GM18519 (cell line): ENCODE data around the gene DNAJC11.
"Not testable (repeated sequence)": the region's sequence is repeated elsewhere in the genome, so short reads cannot be mapped to it uniquely, and the experiment has no call there.

Experiments
- ATAC-seq: cut with Tn5 transposase; IDR thresholded peaks from one replicate; pipeline ENCODE4 v1.9.1; 2021; ENCODE audit warnings: mild to moderate bottlenecking, moderate library complexity; ENCODE audit not compliant: unreplicated experiment, low FRiP score

The DNAJC11 gene

DNA sequence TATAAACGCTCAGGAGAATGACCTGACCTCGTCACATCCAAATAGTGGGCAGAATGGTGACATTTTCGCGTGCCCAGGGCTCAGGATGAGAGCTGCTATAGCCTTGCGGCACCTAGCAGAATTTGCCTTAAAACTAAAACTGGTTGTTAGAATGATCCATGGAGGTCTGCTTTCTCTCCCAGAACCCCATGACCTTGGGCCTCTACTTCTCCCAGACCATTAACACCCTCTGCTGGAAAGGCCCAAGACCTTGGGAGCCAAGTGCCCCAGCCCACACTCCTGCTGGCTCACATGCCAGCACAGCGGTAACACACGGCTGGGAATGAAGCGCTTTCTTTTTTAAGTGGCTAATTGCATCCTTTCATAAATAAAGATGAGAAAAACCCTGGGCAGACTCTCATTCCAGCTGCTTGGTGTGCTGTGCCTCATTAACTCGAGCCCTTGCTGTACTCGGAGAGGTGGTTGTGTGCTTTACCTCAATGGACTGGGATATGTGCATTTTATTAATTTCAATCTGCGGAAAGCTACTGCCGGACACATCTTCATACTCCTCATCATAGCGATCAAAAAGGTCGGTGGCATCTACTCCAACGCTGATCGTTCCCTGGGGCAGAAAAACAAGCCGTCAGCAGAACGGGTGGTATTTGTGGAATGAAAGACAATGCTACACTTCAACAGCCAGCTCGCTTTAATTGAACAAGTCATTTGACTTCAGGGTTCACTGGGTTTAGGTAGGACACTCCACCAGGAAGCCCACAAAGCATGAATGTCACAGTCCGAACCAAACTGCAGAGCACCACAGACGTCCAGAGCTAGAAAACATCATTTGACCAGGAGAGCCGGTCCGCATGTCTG is 48.0 kb downstream of the DNAJC11 start:
- ATAC-seq = no peak

DNA sequence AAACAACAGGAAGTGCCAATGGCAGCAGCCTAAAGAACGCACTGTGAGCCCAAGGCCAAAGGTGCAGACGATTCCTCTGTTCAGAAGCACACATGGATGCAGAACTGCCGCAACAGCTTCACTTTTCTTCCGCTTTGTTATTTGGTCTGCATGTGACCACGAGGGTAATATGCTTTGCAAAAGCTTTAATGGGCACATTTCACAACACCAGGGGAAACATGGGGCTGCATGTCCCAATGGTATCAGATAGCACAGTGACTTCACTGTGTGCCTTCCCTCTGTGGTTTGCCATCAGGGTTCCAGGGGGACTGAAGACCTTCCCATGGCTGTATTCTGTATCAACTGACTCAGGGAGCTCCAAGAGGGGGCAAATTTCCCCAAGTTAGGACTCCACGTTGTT is 48.6 kb downstream of the DNAJC11 start:
- no peak for ATAC-seq

DNA sequence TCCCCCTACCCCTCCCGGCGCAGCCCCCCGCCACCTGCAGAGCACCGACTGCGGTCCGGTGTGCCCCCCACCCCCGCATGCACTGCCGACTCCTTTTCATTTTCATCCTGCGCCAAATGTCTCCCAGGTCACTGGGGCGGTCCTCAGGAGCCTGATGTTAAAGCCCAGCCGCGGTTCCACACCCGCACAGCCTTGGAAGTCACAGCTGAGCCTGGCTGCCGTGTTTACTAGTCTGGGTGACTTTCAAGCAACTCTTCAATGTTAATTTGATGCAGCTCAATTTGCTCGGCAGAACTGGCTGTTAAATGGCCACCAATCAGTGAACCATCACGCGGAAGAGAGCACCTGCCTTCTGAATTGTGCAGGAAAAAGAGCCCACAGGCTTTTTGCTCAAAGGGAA is 49.7 kb downstream of the DNAJC11 start:
- no peak for ATAC-seq

DNA sequence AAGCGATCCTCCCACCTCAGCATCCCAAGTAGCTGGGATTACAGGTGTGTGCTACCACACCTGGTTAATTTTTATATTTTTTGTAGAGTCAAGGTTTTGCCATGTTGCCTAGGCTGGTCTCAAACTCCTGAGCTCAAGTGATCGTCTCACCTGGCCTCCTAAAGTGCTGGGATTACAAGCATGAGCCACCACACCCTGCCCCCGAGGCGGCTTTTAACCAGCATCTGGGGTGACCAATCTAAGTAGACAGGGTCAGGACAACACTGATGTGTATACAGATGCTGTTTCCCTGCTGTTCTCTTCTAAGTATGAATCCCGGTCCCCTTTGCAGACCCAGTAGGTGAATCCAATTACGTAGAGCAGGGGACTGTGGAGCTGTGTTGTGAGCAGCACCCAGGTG is 53.1 kb downstream of the DNAJC11 start:
- ATAC-seq = no peak

DNA sequence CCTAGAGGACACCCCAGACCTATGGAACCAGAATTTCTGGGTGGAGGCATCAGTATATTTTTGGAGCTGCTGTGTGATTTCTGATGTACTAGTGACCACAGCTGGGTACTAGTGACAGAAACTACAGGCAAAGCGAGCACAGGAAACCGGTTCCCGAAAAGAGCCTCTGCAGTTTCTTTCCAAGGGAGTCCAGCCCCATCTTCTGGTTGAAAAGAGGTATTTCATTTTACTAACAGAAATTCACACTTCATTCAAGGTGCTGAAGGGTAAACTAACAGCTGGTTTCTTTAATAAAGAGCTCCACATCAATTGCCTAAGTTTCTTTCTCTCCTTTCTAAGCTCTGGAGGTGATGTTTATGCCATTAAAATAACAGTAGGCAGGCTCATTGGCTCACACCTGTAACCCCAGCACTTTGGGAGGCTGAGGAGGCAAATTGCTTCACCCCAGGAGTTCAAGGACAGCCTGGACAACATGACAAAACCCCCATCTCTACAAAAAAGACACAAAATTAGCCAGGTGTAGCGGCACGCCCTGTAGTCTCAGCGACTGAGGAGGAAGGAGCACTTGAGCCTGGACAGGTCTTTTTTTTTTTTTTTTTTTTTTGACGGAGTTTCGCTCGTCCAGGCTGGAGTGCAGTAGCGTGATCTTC is 55.0 kb downstream of the DNAJC11 start:
- no peak for ATAC-seq

DNA sequence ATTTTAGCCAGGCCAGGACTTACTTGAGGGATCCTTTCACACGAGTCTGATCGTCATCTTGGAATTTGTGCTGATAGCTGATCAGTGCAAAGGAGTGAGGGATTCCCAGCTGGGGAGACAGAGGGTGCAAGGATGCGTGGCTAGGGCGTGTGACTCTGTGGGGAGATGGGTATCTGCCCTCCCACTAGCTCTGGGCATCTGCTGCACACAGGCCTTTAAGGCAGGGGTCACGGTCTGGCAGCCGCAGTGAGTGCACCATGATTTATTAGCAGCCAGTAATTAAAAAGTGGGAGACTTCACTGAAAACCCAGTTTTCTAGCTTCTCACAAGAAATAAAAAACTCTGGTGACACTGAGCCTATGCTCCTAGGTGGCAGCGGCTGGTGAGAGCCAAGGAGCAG is 56.6 kb downstream of the DNAJC11 start:
- ATAC-seq = no peak

DNA sequence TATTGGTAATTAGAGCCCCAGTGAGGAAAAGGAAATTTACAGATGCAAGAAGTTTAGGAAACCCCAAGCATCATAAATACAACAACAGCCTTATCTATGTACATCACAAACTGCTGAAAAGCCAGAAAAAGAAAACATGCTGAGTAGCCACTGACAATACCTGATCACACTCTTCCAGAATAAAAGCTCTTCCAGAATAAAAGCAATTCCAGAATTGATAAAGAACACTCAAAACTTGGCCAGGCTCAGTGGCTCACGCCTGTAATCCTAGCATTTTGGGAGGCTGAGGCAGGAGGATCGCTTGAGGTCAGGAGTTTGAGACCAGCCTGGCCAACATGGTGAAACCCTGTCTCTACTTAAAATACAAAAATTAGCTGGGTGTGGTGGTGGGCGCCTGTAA is 60.7 kb downstream of the DNAJC11 start:
- ATAC-seq = not testable (repeated sequence)

DNA sequence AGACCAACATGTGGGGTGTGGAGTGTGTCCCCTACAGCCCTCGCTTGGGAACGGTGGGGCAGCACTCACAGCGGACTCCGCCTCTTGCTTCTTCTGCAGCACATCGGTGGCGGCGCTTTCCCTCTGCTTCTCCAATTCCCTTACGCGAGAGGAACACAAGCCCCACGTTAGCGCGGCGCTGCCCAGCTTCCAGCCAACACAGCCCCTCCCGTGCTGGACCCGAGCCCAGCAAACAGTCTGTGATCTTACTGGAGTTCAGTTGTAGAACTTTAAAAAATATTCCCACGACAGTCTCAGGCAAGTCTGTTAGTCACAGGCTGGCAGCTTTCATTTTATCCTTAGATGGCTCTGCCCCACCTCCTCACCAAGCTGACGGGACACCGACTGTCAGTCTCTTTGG is 63.4 kb downstream of the DNAJC11 start:
- ATAC-seq = no peak

DNA sequence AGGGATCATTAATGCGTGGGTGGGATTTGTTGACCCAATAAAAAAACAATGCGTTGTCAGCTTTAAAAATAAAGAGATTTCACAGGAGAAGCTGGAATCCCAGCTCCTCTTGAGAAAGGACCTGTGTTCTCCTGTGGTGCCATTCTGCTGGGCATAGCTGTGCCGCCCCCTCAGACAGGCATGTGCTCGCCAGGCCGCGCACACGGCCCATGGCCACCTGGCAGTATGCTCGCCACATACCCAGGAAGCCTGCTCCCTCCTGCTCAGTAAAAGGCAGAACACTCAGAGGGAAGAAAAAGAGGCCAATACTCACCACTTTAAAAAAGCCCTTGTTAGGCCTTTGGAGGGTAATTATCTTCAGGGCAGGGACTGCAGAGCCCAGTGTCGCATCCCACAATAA is 63.8 kb downstream of the DNAJC11 start:
- ATAC-seq = no peak

DNA sequence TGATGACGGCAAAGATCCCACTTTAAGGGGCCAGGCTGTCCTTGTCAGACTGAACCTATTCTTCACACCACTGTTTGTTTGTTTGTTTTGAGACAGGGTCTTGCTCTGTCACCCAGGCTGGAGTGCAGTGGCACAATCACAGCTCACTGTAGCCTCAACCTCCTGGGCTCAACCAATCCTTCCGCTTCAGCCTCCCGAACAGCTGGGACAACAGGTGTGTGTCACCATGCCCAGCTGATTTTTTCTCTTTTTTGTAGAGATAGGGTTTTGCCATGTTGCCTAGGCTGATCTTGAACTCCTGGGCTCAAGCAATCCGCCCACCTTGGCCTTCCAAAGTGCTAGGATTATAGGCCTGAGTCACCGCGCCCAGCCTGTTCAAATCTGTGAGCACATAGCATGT is 64.8 kb downstream of the DNAJC11 start:
- not testable (repeated sequence) for ATAC-seq

DNA sequence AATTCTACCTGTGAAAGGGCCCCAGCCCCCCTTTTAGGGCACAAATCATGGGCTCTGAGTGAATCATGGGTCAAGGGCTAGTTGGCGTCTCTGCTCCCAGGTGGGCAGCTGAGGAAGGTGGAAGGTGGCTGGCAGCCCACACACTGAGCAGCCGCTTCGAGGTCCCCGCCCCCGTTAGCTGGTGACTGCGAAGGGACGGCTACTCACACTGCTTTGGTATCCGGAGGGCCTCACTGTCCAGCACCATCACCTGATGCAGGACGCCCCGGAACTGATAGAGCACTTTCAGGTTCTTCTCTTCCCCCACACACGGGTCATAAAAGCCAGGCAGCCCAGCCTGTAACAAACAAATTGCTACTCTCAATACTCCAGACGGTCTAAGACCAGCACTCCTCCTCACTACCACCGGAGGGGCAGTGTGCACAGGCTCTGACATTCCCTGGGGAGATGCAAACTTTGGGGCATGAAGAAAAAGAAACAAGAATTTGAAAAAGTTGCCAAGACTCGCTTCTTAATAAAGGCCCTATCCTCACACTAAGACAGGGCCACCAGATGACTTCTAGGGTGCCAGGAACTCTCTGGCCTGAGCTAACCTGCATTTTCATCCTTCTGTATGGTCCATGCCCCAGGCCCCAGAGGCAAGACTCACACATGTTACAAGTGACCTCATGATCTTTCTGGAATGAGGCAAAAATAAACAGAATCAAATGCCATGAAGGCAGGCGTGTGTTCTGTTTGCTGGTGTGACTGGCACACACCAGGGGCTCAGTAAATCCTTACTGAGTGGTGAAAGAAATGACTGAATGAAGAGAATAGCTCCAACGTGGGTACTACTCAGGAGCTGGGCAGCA is 65.5 kb downstream of the DNAJC11 start:
- no peak for ATAC-seq

DNA sequence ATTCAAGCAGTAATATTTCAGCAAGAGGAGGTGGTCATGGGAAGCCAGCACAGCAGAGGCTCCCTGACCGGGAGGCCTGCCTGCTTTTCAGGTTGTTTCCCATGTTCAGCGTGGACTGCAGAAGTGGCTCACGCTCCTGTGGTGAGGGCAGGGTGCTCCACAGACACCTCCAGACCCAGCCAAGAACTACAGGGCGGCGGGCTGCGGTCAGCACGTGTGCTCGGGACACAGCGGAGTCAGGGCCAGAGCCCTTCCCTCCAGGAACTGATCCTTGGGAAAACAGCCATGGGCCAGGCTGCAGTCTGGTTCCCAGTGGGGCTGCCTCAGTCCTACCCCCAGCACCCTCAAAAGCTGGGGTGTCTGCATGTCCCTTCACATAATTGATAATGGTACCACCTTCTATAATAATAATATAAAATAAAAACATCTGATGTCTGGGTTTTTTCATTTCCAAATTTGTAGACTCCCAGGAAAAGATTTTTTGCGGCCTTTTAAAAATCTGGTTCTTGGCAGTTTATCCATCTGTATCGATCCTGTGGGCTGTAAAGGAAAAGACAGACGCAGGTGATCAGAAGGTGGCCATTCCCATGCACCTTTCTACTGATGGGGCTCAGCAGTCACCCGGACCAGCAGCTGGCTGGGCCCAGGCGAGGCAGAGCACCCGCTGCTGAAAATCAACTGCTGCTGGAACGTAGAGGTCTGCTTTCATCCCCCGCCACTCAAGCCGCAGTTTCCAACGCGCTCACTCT is 66.3 kb downstream of the DNAJC11 start:
- no peak for ATAC-seq

DNA sequence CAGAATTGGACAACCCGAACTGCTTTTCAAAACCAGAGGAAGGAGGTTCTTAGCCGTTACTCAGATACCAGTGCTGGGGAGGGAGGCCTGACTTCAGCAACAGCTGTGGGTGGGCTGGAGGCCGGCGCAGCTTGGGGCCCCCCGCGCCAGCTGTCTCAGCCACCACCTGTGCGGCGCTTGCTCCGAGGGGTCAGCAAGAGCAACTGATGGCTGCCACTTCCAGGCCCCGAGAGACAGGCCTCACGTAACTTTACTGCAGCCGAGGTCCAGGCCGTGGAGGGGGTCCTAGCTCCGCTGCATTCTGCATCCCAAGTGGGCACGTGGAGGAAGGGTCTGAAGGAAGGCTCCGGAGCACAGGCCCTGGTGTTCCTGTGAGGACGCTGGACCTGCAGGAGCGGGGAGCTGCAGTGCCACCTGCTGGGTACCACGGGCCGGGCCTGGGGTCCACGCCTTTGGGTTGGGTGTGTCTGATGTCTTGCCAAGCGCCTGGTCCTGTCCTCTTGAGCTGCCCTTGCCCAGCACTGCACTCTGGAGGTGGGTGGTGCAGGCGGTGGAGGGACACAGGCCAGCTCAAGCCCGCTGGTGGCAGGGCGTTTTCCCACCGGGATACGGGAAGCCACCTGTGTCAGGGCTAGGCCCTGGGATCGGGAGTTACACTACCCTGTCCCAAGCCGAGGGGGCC is 67.1 kb downstream of the DNAJC11 start:
- no peak for ATAC-seq

DNA sequence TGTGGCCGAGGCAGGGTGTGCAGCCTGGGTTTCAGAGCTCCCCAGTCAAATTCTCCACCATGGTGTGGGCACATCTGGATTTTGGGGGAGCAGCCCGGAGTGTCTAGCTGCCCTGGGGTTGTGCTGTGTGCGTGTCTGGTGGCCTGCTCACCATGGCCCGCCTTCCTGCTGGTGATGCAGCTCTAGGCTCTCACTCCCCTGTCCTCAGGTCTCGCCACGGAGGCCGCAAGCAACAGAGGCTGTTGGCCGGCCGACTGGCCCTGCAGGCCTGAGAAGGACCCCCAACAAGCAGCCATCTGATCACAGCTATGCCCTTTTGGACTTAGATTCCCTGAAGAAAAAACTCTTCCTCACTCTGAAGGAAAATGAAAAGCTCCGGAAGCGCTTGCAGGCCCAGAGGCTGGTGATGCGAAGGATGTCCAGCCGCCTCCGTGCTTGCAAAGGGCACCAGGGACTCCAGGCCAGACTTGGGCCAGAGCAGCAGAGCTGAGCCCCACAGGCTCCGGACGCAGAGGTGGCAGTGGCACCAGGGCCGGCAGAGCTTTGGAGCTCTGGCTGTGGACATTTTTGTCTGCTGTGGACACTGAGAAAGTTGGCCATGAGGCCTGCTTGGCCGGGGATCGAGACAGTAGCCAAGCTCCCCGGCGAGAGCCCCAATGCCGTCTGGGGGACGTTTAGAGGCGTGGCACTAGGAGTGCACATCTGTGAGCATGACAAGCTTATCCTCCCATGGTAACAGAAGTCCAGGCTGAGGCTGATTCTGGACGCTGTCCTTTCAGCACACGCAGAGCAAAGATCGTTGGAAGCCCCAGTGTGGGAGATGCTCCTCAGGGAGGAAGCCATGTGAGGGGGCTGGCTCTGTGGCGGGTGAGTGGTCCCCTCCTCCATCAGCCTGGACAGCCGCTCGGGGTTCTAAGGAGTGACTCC is 68.8 kb downstream of the DNAJC11 start:
- ATAC-seq = no peak

DNA sequence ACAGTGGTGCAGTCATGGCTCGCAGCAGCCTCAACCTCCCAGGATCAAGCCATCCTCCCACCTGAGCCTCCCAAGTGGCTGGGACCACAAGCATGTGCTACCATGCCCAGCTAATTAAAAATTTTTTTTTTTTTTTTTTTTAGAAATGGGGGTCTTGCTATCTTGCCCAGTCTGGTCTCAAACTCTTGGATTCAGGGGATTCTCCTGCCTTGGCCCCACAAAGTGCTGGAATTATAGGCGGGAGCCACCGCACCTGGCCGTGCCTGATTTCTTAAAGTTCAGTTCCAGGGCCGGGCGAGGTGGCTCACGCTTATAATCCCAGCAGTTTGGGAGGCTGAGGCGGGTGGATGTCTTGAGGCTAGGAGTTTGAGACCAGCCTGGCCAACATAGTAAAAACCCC is 70.6 kb downstream of the DNAJC11 start:
- ATAC-seq = no peak

DNA sequence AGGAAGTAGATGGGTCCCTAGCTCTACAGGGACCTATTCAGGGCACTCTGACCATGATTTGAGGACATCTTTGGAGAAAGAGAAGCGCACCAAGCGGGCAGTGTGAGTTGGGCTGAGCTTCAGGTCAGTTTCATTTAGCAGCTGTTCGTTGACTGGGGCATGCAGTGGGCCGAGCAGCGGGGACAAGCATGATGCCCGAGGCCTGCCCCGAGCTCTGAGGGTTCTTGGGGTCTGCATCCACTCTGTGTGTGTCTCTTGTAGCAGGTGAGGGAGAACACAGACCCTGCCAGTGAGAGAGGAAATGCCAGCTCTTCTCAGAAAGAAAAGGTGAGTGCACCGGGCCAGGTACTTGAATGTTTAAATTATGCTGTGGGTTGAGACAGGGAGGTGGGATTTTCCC is 71.6 kb downstream of the DNAJC11 start:
- ATAC-seq = no peak

DNA sequence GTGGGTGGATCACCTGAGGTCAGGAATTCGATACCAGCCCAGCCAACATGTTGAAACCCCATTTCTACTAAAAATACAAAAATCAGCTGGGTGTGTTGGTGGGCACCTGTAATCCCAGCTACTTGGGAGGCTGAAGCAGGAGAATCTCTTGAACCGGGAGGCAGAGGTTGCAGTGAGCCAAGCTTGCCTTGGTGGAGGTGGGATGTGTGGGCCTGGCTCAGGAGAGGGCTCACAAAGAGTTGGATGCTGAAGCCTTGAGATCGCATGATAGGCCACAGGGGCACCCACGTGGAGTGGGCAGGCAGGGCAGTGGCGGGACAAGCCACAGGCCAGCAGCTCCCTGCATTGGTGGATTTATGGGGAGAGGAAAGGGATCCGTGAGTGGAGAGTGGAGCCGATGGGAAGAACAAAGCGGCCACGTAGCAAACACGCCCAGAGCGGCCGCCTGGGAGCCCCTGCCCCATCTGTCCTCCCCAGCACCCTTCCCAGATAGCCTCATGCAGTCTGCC is 72.6 kb downstream of the DNAJC11 start:
- ATAC-seq = no peak

DNA sequence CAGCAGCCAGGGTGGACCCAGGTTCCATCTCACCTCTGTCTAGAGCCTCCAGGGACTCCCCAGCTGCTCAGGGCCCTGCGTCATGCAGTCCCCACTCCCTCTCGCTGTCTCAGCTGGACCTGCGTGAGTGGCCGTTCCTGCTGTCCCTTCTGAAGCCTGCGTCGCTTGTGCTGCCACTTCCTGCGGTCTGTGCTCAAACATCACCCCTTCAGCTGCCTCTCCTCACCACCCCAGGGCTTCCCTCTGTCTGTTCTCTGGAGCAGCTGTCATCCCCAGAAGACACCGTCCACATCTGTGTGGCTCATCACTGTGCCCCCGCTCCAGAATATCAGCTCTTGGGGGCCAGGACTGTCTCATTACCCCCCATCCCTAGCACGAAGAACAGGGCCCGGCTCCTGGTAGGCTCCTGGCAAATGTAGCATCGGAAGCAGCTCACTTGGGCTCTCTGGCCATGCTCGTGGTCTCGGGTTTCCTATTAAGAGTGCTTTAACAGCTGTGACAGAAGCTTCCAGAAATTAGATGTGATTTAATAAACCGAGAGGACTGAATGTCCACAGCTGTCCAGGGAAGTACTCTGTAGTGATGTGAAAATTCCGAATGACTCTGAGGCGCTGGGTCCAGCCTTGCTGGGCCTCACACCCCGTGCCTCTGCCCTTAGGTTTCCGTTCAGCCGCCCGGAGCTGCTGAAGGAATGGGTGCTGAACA is 73.6 kb downstream of the DNAJC11 start:
- ATAC-seq = no peak
